Measurements from ENCODE around the gene USP3.

The USP3 gene

DNA sequence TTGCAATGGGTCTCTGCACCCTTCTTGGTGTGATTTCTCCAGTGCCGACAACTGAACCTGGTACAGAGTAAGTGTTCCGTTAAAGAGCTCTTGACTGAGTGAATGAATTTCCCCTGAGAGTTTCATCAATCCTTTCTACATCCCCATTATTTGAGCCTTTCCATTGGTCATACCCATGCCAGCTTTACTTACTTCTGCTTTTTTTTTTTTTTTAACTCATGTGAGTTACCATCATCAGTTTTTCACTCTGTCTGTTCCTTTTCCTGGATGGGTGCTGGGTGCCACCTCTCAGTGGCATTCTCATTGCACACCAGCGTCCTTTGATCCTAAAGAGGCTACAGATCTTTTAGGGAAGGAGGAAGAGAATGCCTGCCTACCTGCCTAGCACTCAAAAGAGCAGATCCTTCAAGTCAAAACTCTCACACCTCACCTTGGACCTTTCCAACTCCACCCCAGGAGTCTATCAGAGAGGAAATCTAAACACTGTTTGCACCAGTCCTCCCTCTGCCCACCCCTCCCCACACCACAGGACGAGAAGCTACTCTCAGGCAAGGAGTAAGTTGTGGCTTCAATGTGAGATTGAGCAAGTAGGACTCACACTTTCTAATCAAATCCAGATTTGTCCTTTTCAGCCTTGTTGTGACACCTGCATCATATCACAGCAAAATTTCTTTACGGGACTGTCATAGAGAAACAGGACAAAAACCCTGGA, 13.1 kb upstream of the USP3 start:
- no peak overlapping the region for H3K18ac ChIP-seq (ENCODE audit: low read length)
- H3K9me3 ChIP-seq (replicated peaks in 1 of 2; ENCODE audit: control insufficient read depth in 2 of 2, insufficient read depth in 1 of 2, low read depth in 1 of 2, low read length in 2 of 2): no peaks in the 10 kb centered on the region
- H2AFZ ChIP-seq (ENCODE audit: low read length): no peak overlapping the region
- H3K14ac ChIP-seq (ENCODE audit: low read length): no peak overlapping the region
- no peaks in the 10 kb centered on the region for H3K36me3 ChIP-seq (replicated peaks in 1 of 2; ENCODE audit: control insufficient read depth in 2 of 2, insufficient read depth in 2 of 2, low read length in 2 of 2)
- H4K8ac ChIP-seq (ENCODE audit: low read depth, low read length): no peak overlapping the region
- H3K9ac ChIP-seq (ENCODE audit: low read depth, low read length, poor library complexity): no peak overlapping the region
- H2BK15ac ChIP-seq (ENCODE audit: low read length): no peak overlapping the region
- H2BK12ac ChIP-seq (ENCODE audit: low read length): no peak overlapping the region
- peaks cover 2 to 6% of the 10 kb centered on the region in 2 donors for H3K4me1 ChIP-seq (ENCODE audit: control insufficient read depth in 2 of 2, insufficient read depth in 1 of 2, low read depth in 1 of 2, low read length in 2 of 2)
- WGBS, 2 donors (ENCODE audit: extremely low coverage in 2 of 2, insufficient read length in 2 of 2, insufficient replicate concordance in 1 of 2): no CpG with 5 or more reads among the region's 5 CpGs
- H3K4me3 ChIP-seq (ENCODE audit: low read length in 2 of 2): no peak overlapping the region
- H4K91ac ChIP-seq (ENCODE audit: low read depth, low read length, poor library complexity): no peak overlapping the region
- H3K4ac ChIP-seq (ENCODE audit: low read length): no peak overlapping the region
- no peak overlapping the region for H3K4me2 ChIP-seq (ENCODE audit: insufficient read depth, low read length, poor library complexity, severe bottlenecking)
- H2AK5ac ChIP-seq (ENCODE audit: low read depth, low read length): no peak overlapping the region
- H3K23ac ChIP-seq (ENCODE audit: low read depth, low read length, poor library complexity): no peak overlapping the region
- no peak overlapping the region for H3K27ac ChIP-seq (replicated peaks; ENCODE audit: low read length)
- no peak overlapping the region for H2BK120ac ChIP-seq (ENCODE audit: low read depth, low read length)
- no peak for DNase-seq (ENCODE audit: low spot score)
- H3K27me3 ChIP-seq (ENCODE audit: control insufficient read depth in 3 of 3, insufficient read depth in 3 of 3, low read depth in 1 of 3, low read length in 3 of 3): no peaks in the 10 kb centered on the region
- H3K79me1 ChIP-seq (ENCODE audit: low read depth, low read length): no peaks in the 10 kb centered on the region
- H2BK5ac ChIP-seq (ENCODE audit: low read length): no peak overlapping the region

DNA sequence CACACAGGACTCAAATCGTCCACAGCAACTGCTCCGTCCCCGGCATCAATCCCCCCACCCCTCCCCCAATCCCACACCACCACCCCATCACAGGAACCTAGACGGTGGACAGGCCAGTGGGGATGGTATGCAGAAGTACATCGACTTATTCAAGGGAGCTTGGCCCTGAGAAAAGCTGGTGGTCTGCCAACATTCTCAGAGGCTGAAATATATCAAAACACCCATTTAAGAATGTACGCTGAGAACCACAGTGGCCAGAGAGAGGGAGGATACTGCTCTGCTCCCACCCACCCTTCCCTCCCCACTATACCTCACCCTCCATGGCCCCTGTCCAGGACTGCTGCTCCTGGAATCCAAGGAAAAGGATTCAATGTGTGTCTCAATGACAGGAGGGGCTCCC, 12.4 kb upstream of the USP3 start:
- Histone ChIP-seq H4K91ac (ENCODE audit: low read depth, low read length, poor library complexity) (no peak overlapping the region), H2BK5ac (ENCODE audit: low read length) (no peak overlapping the region), H3K4me1 (ENCODE audit: control insufficient read depth in 2 of 2, insufficient read depth in 1 of 2, low read depth in 1 of 2, low read length in 2 of 2) (peaks cover 2 to 6% of the 10 kb centered on the region in 2 donors), H3K36me3 (replicated peaks in 1 of 2; ENCODE audit: control insufficient read depth in 2 of 2, insufficient read depth in 2 of 2, low read length in 2 of 2) (no peaks in the 10 kb centered on the region), H3K4me3 (ENCODE audit: low read length in 2 of 2) (no peak overlapping the region), H3K9ac (ENCODE audit: low read depth, low read length, poor library complexity) (no peak overlapping the region), H3K9me3 (replicated peaks in 1 of 2; ENCODE audit: control insufficient read depth in 2 of 2, insufficient read depth in 1 of 2, low read depth in 1 of 2, low read length in 2 of 2) (no peaks in the 10 kb centered on the region), H3K18ac (ENCODE audit: low read length) (no peak overlapping the region), H3K4me2 (ENCODE audit: insufficient read depth, low read length, poor library complexity, severe bottlenecking) (no peak overlapping the region), H2BK12ac (ENCODE audit: low read length) (no peak overlapping the region), H4K8ac (ENCODE audit: low read depth, low read length) (no peak overlapping the region), H3K23ac (ENCODE audit: low read depth, low read length, poor library complexity) (no peak overlapping the region), H3K27me3 (ENCODE audit: control insufficient read depth in 3 of 3, insufficient read depth in 3 of 3, low read depth in 1 of 3, low read length in 3 of 3) (no peaks in the 10 kb centered on the region), H3K4ac (ENCODE audit: low read length) (no peak overlapping the region), H2AK5ac (ENCODE audit: low read depth, low read length) (no peak overlapping the region), H2BK120ac (ENCODE audit: low read depth, low read length) (no peak overlapping the region), H3K79me1 (ENCODE audit: low read depth, low read length) (no peaks in the 10 kb centered on the region), H3K27ac (replicated peaks; ENCODE audit: low read length) (no peak overlapping the region), H3K14ac (ENCODE audit: low read length) (no peak overlapping the region), H2BK15ac (ENCODE audit: low read length) (no peak overlapping the region), H2AFZ (ENCODE audit: low read length) (peak overlapping the region; percentile 21)
- WGBS, 2 donors (ENCODE audit: extremely low coverage in 2 of 2, insufficient read length in 2 of 2, insufficient replicate concordance in 1 of 2): no CpG with 5 or more reads among the region's 6 CpGs
- DNase-seq (ENCODE audit: low spot score): no peak

DNA sequence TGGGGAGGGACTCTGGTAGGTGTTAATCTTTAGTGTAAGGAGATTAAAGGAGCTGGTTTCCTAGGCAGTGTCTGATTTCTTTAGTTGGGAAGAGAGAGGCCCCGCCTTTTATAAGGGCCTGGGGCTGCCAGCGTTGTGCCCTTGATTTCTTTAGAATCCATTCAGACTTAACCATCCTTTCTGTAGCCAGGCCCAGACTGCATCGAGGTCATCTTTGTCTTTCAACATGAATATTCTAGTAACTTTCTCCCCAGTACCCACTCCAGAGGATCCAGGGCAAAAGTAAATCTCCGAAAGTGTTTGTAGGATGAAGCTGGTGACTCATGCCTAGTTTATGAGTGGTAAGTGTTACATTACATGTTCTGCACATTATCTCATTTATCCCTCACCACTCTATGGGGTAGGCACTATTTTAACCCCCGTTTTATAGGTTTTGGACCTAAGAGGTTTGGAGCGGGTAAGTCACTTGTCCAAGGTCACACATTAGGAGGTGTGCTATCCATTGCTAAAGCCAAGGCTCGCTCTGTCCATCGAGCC, 11.8 kb upstream of the USP3 start:
- Histone ChIP-seq H4K8ac (ENCODE audit: low read depth, low read length) (no peak overlapping the region), H3K4me1 (ENCODE audit: control insufficient read depth in 2 of 2, insufficient read depth in 1 of 2, low read depth in 1 of 2, low read length in 2 of 2) (peaks cover 2 to 6% of the 10 kb centered on the region in 2 donors), H3K18ac (ENCODE audit: low read length) (no peak overlapping the region), H3K27me3 (ENCODE audit: control insufficient read depth in 3 of 3, insufficient read depth in 3 of 3, low read depth in 1 of 3, low read length in 3 of 3) (no peaks in the 10 kb centered on the region), H2BK5ac (ENCODE audit: low read length) (no peak overlapping the region), H2BK15ac (ENCODE audit: low read length) (no peak overlapping the region), H3K14ac (ENCODE audit: low read length) (no peak overlapping the region), H3K9me3 (replicated peaks in 1 of 2; ENCODE audit: control insufficient read depth in 2 of 2, insufficient read depth in 1 of 2, low read depth in 1 of 2, low read length in 2 of 2) (no peaks in the 10 kb centered on the region), H3K23ac (ENCODE audit: low read depth, low read length, poor library complexity) (no peak overlapping the region), H3K36me3 (replicated peaks in 1 of 2; ENCODE audit: control insufficient read depth in 2 of 2, insufficient read depth in 2 of 2, low read length in 2 of 2) (no peaks in the 10 kb centered on the region), H2AFZ (ENCODE audit: low read length) (peak overlapping the region; percentile 21), H3K9ac (ENCODE audit: low read depth, low read length, poor library complexity) (no peak overlapping the region), H3K79me1 (ENCODE audit: low read depth, low read length) (no peaks in the 10 kb centered on the region), H4K91ac (ENCODE audit: low read depth, low read length, poor library complexity) (no peak overlapping the region), H2BK12ac (ENCODE audit: low read length) (no peak overlapping the region), H2AK5ac (ENCODE audit: low read depth, low read length) (no peak overlapping the region), H2BK120ac (ENCODE audit: low read depth, low read length) (no peak overlapping the region), H3K27ac (replicated peaks; ENCODE audit: low read length) (no peak overlapping the region), H3K4me3 (ENCODE audit: low read length in 2 of 2) (no peak overlapping the region), H3K4ac (ENCODE audit: low read length) (no peak overlapping the region), H3K4me2 (ENCODE audit: insufficient read depth, low read length, poor library complexity, severe bottlenecking) (no peak overlapping the region)
- no peak for DNase-seq (ENCODE audit: low spot score)
- WGBS, 2 donors (ENCODE audit: extremely low coverage in 2 of 2, insufficient read length in 2 of 2, insufficient replicate concordance in 1 of 2): no CpG with 5 or more reads among the region's 8 CpGs

DNA sequence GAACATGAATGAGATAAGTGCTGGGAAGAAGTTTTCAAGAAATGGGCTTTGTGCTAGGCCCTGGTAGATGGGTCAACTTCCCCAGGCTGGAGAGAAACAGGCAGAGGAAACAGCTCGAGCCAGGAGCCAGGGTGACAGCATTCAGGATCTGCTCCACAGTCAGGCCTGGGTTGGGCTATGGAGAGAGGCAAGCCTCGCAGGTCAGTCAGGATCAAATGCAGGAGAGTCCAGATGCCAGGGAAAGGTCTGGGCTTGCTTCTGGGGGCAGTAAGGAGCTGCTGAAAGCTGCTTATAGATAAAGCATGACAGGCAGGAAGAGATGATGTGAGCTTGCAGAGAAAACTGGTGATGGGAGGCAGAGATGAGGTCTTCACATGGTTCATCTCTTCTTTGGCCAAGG, 11.0 kb upstream of the USP3 start:
- H3K36me3 ChIP-seq (replicated peaks in 1 of 2; ENCODE audit: control insufficient read depth in 2 of 2, insufficient read depth in 2 of 2, low read length in 2 of 2): no peaks in the 10 kb centered on the region
- WGBS, 2 donors (ENCODE audit: extremely low coverage in 2 of 2, insufficient read length in 2 of 2, insufficient replicate concordance in 1 of 2): no CpG with 5 or more reads among the region's 2 CpGs

More for the DNA sequence above, 11.0 kb upstream of the USP3 start:
- Histone ChIP-seq H2BK120ac (ENCODE audit: low read depth, low read length) (no peak overlapping the region), H2BK15ac (ENCODE audit: low read length) (no peak overlapping the region), H2BK12ac (ENCODE audit: low read length) (no peak overlapping the region), H4K8ac (ENCODE audit: low read depth, low read length) (no peak overlapping the region), H3K27me3 (ENCODE audit: control insufficient read depth in 3 of 3, insufficient read depth in 3 of 3, low read depth in 1 of 3, low read length in 3 of 3) (no peaks in the 10 kb centered on the region), H3K4me3 (ENCODE audit: low read length in 2 of 2) (no peak overlapping the region), H3K27ac (replicated peaks; ENCODE audit: low read length) (no peak overlapping the region), H4K91ac (ENCODE audit: low read depth, low read length, poor library complexity) (no peak overlapping the region), H2AK5ac (ENCODE audit: low read depth, low read length) (no peak overlapping the region), H3K23ac (ENCODE audit: low read depth, low read length, poor library complexity) (no peak overlapping the region), H2AFZ (ENCODE audit: low read length) (peak overlapping the region; percentile 24), H3K18ac (ENCODE audit: low read length) (no peak overlapping the region), H2BK5ac (ENCODE audit: low read length) (no peak overlapping the region), H3K4me1 (ENCODE audit: control insufficient read depth in 2 of 2, insufficient read depth in 1 of 2, low read depth in 1 of 2, low read length in 2 of 2) (peaks cover 2 to 6% of the 10 kb centered on the region in 2 donors), H3K4me2 (ENCODE audit: insufficient read depth, low read length, poor library complexity, severe bottlenecking) (no peak overlapping the region), H3K79me1 (ENCODE audit: low read depth, low read length) (no peaks in the 10 kb centered on the region), H3K4ac (ENCODE audit: low read length) (no peak overlapping the region), H3K9me3 (replicated peaks in 1 of 2; ENCODE audit: control insufficient read depth in 2 of 2, insufficient read depth in 1 of 2, low read depth in 1 of 2, low read length in 2 of 2) (no peaks in the 10 kb centered on the region), H3K9ac (ENCODE audit: low read depth, low read length, poor library complexity) (no peak overlapping the region), H3K14ac (ENCODE audit: low read length) (no peak overlapping the region)
- no peak for DNase-seq (ENCODE audit: low spot score)
